ENCODE results near the gene AMDHD1. TPM values are rescaled to one million over a fixed set of nuclear protein-coding genes. Genes with fewer than 3 reads are reported as not detected.

The AMDHD1 gene
- total RNA-seq, 1 experiment from 2014 or later = 1.6 TPM

- peak; percentile 68 for ATAC-seq
Observed at GRCh38 chr12:95963096-95963495, 20.0 kb downstream of the AMDHD1 start.

More at GRCh38 chr12:95963096-95963495, 20.0 kb downstream of the AMDHD1 start:
- TF ChIP-seq ZBTB43 (CRISPR knock-in tag; IDR thresholded peaks at IDR 0.05) (no peak), RELA (CRISPR knock-in tag; IDR thresholded peaks at IDR 0.05; ENCODE audit: borderline replicate concordance) (no peak), ZNF671 (CRISPR knock-in tag; IDR thresholded peaks at IDR 0.05) (no peak), RORB (CRISPR knock-in tag; IDR thresholded peaks at IDR 0.05) (no peak), IRF1 (CRISPR knock-in tag; IDR thresholded peaks at IDR 0.05) (no peak), SMAD4 (CRISPR knock-in tag; IDR thresholded peaks at IDR 0.05) (no peak), ZNF232 (CRISPR knock-in tag; IDR thresholded peaks at IDR 0.05) (no peak), TEAD1 (CRISPR knock-in tag; IDR thresholded peaks at IDR 0.05) (no peak), ZNF317 (CRISPR knock-in tag; IDR thresholded peaks at IDR 0.05; ENCODE audit: borderline replicate concordance, low read depth) (no peak), ATF1 (CRISPR knock-in tag; IDR thresholded peaks at IDR 0.05) (no peak), CBFB (CRISPR knock-in tag; IDR thresholded peaks at IDR 0.05; ENCODE audit: low read depth) (no peak), ESRRA (CRISPR knock-in tag; IDR thresholded peaks at IDR 0.05; ENCODE audit: borderline replicate concordance) (no peak), STAT6 (CRISPR knock-in tag; conservative IDR thresholded peaks at IDR 0.05; ENCODE audit: low read depth) (no peak), NFE2L1 (CRISPR knock-in tag; IDR thresholded peaks at IDR 0.05) (no peak), ZNF423 (CRISPR knock-in tag; IDR thresholded peaks at IDR 0.05) (no peak)
- TF ChIP-seq, protein P1, sequence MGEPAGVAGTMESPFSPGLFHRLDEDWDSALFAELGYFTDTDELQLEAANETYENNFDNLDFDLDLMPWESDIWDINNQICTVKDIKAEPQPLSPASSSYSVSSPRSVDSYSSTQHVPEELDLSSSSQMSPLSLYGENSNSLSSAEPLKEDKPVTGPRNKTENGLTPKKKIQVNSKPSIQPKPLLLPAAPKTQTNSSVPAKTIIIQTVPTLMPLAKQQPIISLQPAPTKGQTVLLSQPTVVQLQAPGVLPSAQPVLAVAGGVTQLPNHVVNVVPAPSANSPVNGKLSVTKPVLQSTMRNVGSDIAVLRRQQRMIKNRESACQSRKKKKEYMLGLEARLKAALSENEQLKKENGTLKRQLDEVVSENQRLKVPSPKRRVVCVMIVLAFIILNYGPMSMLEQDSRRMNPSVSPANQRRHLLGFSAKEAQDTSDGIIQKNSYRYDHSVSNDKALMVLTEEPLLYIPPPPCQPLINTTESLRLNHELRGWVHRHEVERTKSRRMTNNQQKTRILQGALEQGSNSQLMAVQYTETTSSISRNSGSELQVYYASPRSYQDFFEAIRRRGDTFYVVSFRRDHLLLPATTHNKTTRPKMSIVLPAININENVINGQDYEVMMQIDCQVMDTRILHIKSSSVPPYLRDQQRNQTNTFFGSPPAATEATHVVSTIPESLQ (CRISPR knock-in tag; IDR thresholded peaks at IDR 0.05) = no peak
- TF ChIP-seq, protein P2, sequence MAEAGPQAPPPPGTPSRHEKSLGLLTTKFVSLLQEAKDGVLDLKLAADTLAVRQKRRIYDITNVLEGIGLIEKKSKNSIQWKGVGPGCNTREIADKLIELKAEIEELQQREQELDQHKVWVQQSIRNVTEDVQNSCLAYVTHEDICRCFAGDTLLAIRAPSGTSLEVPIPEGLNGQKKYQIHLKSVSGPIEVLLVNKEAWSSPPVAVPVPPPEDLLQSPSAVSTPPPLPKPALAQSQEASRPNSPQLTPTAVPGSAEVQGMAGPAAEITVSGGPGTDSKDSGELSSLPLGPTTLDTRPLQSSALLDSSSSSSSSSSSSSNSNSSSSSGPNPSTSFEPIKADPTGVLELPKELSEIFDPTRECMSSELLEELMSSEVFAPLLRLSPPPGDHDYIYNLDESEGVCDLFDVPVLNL (CRISPR knock-in tag; IDR thresholded peaks at IDR 0.05; ENCODE audit: borderline replicate concordance, low read depth) = no peak
- TF ChIP-seq, protein P3, sequence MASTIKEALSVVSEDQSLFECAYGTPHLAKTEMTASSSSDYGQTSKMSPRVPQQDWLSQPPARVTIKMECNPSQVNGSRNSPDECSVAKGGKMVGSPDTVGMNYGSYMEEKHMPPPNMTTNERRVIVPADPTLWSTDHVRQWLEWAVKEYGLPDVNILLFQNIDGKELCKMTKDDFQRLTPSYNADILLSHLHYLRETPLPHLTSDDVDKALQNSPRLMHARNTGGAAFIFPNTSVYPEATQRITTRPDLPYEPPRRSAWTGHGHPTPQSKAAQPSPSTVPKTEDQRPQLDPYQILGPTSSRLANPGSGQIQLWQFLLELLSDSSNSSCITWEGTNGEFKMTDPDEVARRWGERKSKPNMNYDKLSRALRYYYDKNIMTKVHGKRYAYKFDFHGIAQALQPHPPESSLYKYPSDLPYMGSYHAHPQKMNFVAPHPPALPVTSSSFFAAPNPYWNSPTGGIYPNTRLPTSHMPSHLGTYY (CRISPR knock-in tag; IDR thresholded peaks at IDR 0.05) = no peak
- H3K4me3 Mint-ChIP-seq = no peak overlapping the region
- H3K27ac Mint-ChIP-seq = no peak overlapping the region; the same call in 1 of the 2 replicates
- H3K4me1 Mint-ChIP-seq = peaks cover 6% of the 10 kb centered on the region
- ChIA-PET CTCF (interaction anchor here (1.0 to 2.8 kb wide), 4 partner anchors 20 to 252 kb away, joined by 3 to 13 read pairs (median 7); partner anchors contain the start of genes AMDHD1 and CCDC38), POLR2A (no interaction called here)
- H3K36me3 Mint-ChIP-seq = no peaks in the 10 kb centered on the region
- no peaks in the 10 kb centered on the region for H3K27me3 Mint-ChIP-seq (ENCODE audit: low read depth)
- no peak for DNase-seq (ENCODE audit: low spot score)
- H3K9me3 Mint-ChIP-seq = no peaks in the 10 kb centered on the region
